Endodermal cell (in vitro differentiated cells): Measurements from ENCODE around the gene ANKS1B. TPM values are rescaled to one million over a fixed set of nuclear protein-coding genes. Genes with fewer than 3 reads are reported as not detected.

Experiments
- DNase-seq: peaks from one replicate; pipeline ENCODE4 v3.0.0-alpha.2; 2017
- H3K27ac ChIP-seq: 2 replicates; pipeline ENCODE4 v1.5.1; 2013; ENCODE audit warnings: mild to moderate bottlenecking, low read depth, low read length, moderate library complexity
- H3K27me3 ChIP-seq: 2 replicates; pipeline ENCODE4 v1.6.1; 2013; ENCODE audit warnings: mild to moderate bottlenecking, low read length, moderate library complexity; ENCODE audit not compliant: insufficient read depth, control insufficient read depth, poor library complexity, severe bottlenecking
- H3K36me3 ChIP-seq: 2 replicates; pipeline ENCODE4 v1.7.0; 2013; ENCODE audit warnings: mild to moderate bottlenecking, low read length, moderate library complexity; ENCODE audit not compliant: control insufficient read depth, insufficient read depth
- H3K4me1 ChIP-seq: one replicate; pipeline ENCODE4 v1.7.0; 2013; ENCODE audit warnings: low read length; ENCODE audit not compliant: control insufficient read depth, insufficient read depth
- H3K4me3 ChIP-seq: 2 replicates; pipeline ENCODE4 v1.5.1; 2013; ENCODE audit warnings: mild to moderate bottlenecking, low read length, moderate library complexity
- H3K9ac ChIP-seq: 2 replicates; pipeline ENCODE4 v1.6.1; 2013; ENCODE audit warnings: mild to moderate bottlenecking, low read length, moderate library complexity; ENCODE audit not compliant: poor library complexity, severe bottlenecking; ENCODE audit errors: extremely low read depth
- H3K9me3 ChIP-seq: 2 replicates; pipeline ENCODE4 v1.6.1; 2013; ENCODE audit warnings: mild to moderate bottlenecking, low read length, moderate library complexity; ENCODE audit not compliant: control insufficient read depth
- H3K27ac Mint-ChIP-seq: 2 replicates; pipeline ENCODE4 v1.8.0; 2020; ENCODE audit warnings: mixed read lengths
- H3K27me3 Mint-ChIP-seq: 2 replicates; pipeline ENCODE4 v1.8.0; 2021; ENCODE audit warnings: mild to moderate bottlenecking, mixed read lengths; ENCODE audit not compliant: insufficient read depth
- H3K36me3 Mint-ChIP-seq: 2 replicates; pipeline ENCODE4 v1.8.0; 2020; ENCODE audit warnings: low read depth, mixed read lengths
- H3K4me1 Mint-ChIP-seq: 2 replicates; pipeline ENCODE4 v1.8.0; 2020; ENCODE audit warnings: mixed read lengths
- H3K4me3 Mint-ChIP-seq: 2 replicates; pipeline ENCODE4 v1.8.0; 2020; ENCODE audit warnings: mild to moderate bottlenecking, moderate library complexity, mixed read lengths
- H3K9me3 Mint-ChIP-seq: 2 replicates; pipeline ENCODE4 v1.8.0; 2020; ENCODE audit warnings: mild to moderate bottlenecking, mixed read lengths
- WGBS, 2 experiments: methylation state at CpG; one replicate each; pipeline versions ENCODE4 v1.1.5 to v1.1.7; 2013; ENCODE audit warnings: missing lambda C conversion rate in 2 of 2, mixed read lengths in 1 of 2; ENCODE audit not compliant: insufficient coverage in 1 of 2, insufficient read length in 1 of 2; 5-methylcytosine and 5-hydroxymethylcytosine counted together
- total RNA-seq, 2 donors: library from RNA; stranded (reverse); fragmentation: NEBNext Ultra II Directional in 1 of 2; extraction: Animal tissue kit (Norgen Biotek cat#: 25700) in 1 of 2; gene quantifications; 2 replicates in 1 of 2; 3 replicates in 1 of 2; pipeline ENCODE4 v1.2.1, GENCODE V29; 2021
- TF ChIP-seq, protein P1 (sequence below): fragments of 200-600 bp; sonication (generic); conservative IDR thresholded peaks from 2 replicates; pipeline ENCODE4 v1.5.0; 2021; ENCODE audit warnings: antibody characterized with exemption, mild to moderate bottlenecking

Gene ANKS1B
- total RNA-seq, 2 donors from 2014 or later: 28.5 to 65.8 TPM

DNA sequence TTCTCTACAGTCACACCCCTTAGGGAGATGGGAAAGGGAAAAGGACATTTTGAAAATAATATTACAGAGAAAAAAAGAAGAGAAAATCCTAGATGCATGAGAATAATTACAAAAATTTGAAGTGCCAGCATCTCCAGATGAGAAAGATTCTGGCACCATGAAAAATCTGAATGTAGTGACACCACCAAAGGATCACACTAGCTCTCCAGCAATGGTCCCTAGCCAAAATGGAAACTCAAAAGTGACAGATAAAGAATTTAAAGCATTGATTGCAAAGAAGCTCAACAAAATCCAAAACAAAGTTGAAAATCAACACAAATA is 364.6 kb downstream of the ANKS1B start:
- Histone ChIP-seq H3K4me1 (no peaks in the 10 kb centered on the region), H3K4me3 (no peak overlapping the region), H3K27ac (no peak overlapping the region), H3K27me3 (no peaks in the 10 kb centered on the region), H3K9ac (no peak overlapping the region), H3K9me3 (peaks cover 21% of the 10 kb centered on the region), H3K36me3 (no peaks in the 10 kb centered on the region)
- no peak for DNase-seq
- H3K36me3 Mint-ChIP-seq: peaks cover 1% of the 10 kb centered on the region
- no peak overlapping the region for H3K4me3 Mint-ChIP-seq
- H3K27me3 Mint-ChIP-seq: no peaks in the 10 kb centered on the region
- peaks cover 18% of the 10 kb centered on the region for H3K9me3 Mint-ChIP-seq
- TF ChIP-seq, protein P1, sequence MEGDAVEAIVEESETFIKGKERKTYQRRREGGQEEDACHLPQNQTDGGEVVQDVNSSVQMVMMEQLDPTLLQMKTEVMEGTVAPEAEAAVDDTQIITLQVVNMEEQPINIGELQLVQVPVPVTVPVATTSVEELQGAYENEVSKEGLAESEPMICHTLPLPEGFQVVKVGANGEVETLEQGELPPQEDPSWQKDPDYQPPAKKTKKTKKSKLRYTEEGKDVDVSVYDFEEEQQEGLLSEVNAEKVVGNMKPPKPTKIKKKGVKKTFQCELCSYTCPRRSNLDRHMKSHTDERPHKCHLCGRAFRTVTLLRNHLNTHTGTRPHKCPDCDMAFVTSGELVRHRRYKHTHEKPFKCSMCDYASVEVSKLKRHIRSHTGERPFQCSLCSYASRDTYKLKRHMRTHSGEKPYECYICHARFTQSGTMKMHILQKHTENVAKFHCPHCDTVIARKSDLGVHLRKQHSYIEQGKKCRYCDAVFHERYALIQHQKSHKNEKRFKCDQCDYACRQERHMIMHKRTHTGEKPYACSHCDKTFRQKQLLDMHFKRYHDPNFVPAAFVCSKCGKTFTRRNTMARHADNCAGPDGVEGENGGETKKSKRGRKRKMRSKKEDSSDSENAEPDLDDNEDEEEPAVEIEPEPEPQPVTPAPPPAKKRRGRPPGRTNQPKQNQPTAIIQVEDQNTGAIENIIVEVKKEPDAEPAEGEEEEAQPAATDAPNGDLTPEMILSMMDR: no peak
- H3K4me1 Mint-ChIP-seq: no peaks in the 10 kb centered on the region
- H3K27ac Mint-ChIP-seq: no peak overlapping the region

DNA sequence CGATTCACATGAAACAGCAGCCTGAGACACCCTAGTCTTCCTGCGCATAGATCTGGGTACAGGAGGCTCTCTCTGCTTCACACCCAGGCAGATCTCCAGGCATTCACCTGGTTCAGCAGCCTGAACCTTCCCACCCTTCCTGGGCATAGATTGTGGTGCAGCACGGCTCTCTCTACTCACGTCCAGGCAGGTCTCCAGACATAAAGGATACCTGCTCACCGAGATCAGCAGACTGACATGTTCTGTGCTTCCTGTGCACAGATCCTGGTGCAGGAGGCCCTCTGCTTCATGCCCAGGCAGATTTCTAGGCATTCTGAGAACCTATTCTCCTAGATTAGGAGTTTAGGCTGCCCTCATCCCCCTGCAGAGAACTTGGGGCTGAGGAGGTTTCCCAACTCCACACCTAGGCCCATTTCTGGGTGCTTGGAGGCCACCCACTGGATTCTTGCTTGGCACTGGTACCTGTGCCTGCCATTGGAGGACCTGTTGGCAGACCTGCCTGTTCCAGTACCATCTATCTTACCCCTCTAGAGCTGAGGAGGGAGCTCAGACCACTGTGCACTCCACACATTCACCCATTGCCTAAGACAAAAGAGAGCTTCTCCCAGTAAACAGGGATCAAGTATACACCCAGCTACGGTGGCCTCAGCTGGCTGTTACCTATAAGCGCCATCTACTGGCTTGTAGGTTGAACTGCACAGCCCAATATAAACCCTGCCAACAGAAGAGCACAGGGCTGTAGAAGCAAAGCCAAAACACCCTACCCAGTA is 365.2 kb downstream of the ANKS1B start:
- H3K4me1 Mint-ChIP-seq: no peaks in the 10 kb centered on the region
- H3K4me3 Mint-ChIP-seq: no peak overlapping the region
- Histone ChIP-seq H3K4me3 (no peak overlapping the region), H3K4me1 (no peaks in the 10 kb centered on the region), H3K9ac (no peak overlapping the region), H3K27ac (no peak overlapping the region), H3K27me3 (no peaks in the 10 kb centered on the region), H3K36me3 (no peaks in the 10 kb centered on the region), H3K9me3 (peaks cover 21% of the 10 kb centered on the region)
- WGBS, 2 experiments: 69 to 92% methylated on average over 5 to 7 of the region's 7 CpGs
- TF ChIP-seq, protein P1: peak; percentile 89
- H3K27ac Mint-ChIP-seq: no peak overlapping the region
- no peaks in the 10 kb centered on the region for H3K27me3 Mint-ChIP-seq
- peak; percentile 82 for DNase-seq
- peaks cover 1% of the 10 kb centered on the region for H3K36me3 Mint-ChIP-seq
- peaks cover 18% of the 10 kb centered on the region for H3K9me3 Mint-ChIP-seq

DNA sequence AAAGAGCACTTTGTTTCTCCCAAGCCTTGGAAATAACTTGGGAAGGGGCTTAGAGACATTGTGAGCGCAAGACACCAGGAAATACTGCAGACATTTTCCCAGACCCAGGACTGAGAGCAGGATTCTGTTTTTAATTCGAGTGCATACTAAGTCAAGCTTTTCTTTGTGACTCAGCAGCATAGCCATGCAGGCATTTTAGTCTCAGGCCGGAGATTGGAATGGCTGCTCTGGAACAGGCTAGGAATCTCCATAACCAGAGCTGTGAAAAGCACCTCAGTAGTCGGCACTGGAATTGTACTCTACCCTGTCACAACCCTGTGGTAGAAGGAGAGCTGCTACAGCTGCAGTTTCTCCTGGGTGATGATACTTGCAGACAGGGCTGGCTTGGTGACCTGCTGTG is 366.1 kb downstream of the ANKS1B start:
- no peak overlapping the region for H3K4me3 Mint-ChIP-seq
- no peaks in the 10 kb centered on the region for H3K27me3 Mint-ChIP-seq
- no peaks in the 10 kb centered on the region for H3K4me1 ChIP-seq
- H3K27ac ChIP-seq: no peak overlapping the region
- H3K27me3 ChIP-seq: no peaks in the 10 kb centered on the region
- peaks cover 18% of the 10 kb centered on the region for H3K9me3 Mint-ChIP-seq
- 94 to 99% methylated on average over 4 of the region's 4 CpGs for WGBS, 2 experiments
- no peak overlapping the region for H3K27ac Mint-ChIP-seq
- no peaks in the 10 kb centered on the region for H3K4me1 Mint-ChIP-seq
- peaks cover 1% of the 10 kb centered on the region for H3K36me3 Mint-ChIP-seq
- H3K4me3 ChIP-seq: no peak overlapping the region
- peak; percentile 49 for DNase-seq
- H3K9ac ChIP-seq: no peak overlapping the region
- peaks cover 21% of the 10 kb centered on the region for H3K9me3 ChIP-seq
- H3K36me3 ChIP-seq: no peaks in the 10 kb centered on the region
- TF ChIP-seq, protein P1: no peak
